BE2C (cell line): ENCODE data around the gene MPPED1.

Experiments
- DNase-seq: peaks from one replicate; pipeline ENCODE4 v3.0.0-alpha.2; 2020
- H3K27me3 ChIP-seq: fragments of 250-450 bp; sonication (Bioruptor Pico); 2 replicates; pipeline ENCODE4 v1.5.1; 2020; ENCODE audit warnings: mild to moderate bottlenecking
- H3K36me3 ChIP-seq: fragments of 250-450 bp; sonication (Bioruptor Pico); 2 replicates; pipeline ENCODE4 v1.5.1; 2020; ENCODE audit warnings: mild to moderate bottlenecking
- H3K4me1 ChIP-seq: fragments of 250-450 bp; sonication (Bioruptor Pico); 2 replicates; pipeline ENCODE4 v1.5.1; 2020
- H3K4me3 ChIP-seq: 2 replicates; pipeline ENCODE4 v1.5.1; 2011; ENCODE audit warnings: low read depth, low read length
- H3K9me3 ChIP-seq: fragments of 250-450 bp; sonication (Bioruptor Pico); 2 replicates; pipeline ENCODE4 v1.5.1; 2020
- TF ChIP-seq, protein P1 (sequence below): IDR thresholded peaks from 2 replicates; pipeline ENCODE4 v1.5.1; 2012; ENCODE audit warnings: mild to moderate bottlenecking, low read depth, low read length

Gene MPPED1

DNA sequence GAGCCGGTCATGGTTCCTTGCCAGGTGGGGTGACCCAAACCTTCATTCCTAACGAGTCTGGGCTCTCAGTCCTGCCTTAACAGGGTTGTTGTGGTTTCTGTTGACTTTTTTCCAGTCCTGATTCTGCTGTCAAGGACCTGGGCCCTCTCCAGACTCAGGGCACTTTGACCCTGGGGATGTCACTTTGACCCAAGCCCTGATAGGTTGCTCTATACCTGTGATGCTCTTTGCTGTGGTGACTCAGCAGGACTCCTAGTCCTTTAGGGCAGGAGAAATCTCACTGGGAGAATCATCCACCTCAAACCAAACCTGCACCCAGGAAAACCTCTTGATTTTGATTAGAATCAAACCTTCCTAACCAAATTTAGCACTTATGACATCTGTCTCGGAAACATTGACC lies 20.5 kb upstream of the MPPED1 start:
- no peak overlapping the region for H3K4me3 ChIP-seq
- TF ChIP-seq, protein P1, sequence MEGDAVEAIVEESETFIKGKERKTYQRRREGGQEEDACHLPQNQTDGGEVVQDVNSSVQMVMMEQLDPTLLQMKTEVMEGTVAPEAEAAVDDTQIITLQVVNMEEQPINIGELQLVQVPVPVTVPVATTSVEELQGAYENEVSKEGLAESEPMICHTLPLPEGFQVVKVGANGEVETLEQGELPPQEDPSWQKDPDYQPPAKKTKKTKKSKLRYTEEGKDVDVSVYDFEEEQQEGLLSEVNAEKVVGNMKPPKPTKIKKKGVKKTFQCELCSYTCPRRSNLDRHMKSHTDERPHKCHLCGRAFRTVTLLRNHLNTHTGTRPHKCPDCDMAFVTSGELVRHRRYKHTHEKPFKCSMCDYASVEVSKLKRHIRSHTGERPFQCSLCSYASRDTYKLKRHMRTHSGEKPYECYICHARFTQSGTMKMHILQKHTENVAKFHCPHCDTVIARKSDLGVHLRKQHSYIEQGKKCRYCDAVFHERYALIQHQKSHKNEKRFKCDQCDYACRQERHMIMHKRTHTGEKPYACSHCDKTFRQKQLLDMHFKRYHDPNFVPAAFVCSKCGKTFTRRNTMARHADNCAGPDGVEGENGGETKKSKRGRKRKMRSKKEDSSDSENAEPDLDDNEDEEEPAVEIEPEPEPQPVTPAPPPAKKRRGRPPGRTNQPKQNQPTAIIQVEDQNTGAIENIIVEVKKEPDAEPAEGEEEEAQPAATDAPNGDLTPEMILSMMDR: no peak
- DNase-seq: no peak
- H3K36me3 ChIP-seq: no peaks in the 10 kb centered on the region
- H3K9me3 ChIP-seq: no peaks in the 10 kb centered on the region
- H3K27me3 ChIP-seq: peaks cover 6% of the 10 kb centered on the region
- no peaks in the 10 kb centered on the region for H3K4me1 ChIP-seq

DNA sequence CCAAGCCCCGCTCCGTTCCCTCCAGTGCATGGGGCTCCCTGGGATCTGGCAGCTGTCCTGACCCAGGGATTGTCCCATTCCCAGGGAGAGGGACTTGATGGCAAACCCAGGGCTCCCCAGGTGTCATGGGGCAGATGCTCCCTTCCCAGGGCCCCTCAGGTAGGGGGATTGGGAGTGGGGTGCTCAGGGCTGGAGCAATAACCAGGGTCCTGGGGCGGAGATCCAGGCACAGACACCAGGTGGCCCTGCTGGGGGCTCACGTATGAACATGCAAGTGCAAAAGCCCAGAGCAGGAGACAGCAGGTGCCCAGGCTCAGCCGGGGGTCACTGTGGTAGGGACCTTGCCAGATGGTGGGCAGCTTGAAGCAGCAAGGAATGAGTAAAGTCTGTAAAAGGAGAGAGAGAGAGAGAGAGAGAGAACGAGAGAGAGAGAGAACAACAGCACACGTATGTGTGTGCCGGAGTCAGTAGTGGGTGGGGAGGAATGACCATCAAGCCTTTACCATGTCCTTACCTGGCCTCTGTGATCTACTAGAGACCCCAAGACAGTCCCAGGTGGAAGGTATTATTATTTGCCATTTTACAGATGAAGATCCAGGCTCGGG lies 19.3 kb upstream of the MPPED1 start:
- no peaks in the 10 kb centered on the region for H3K36me3 ChIP-seq
- no peak for DNase-seq
- TF ChIP-seq, protein P1: no peak
- H3K9me3 ChIP-seq: no peaks in the 10 kb centered on the region
- no peaks in the 10 kb centered on the region for H3K4me1 ChIP-seq
- no peak overlapping the region for H3K4me3 ChIP-seq
- H3K27me3 ChIP-seq: no peaks in the 10 kb centered on the region

DNA sequence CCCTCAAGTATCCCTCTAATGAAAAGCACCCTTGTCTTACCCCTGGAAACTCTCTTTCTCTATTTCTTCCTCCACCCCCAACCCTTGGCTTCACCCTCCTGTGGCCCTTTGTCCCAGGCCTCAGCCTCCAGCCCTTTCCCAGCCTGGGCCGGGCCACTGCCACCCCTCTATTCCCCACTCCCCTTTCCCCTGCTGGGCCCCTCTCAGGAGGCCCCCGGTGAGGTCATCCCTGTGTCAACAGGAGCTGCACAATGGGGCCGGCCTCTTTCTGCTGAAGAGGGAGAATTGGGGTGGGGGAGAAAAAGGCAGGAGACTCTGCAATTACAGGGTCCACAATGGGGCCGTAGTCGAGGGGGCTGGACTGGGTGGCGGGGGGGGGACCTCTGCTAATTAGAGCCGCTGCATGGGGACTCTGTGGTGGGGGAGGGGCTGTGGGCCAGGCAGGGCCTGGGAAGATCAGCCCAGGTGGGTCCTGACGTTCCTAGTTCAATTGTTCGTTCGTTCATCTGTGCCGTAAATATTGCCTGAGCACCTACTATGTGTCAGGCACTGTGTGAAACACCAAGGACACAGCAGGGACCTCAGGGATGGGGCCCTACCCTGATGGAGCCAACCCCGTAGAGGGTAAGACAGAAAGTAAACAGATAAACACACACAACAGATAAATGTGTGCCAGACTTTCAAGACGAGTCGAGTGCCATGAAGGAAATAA lies 18.5 kb upstream of the MPPED1 start:
- no peaks in the 10 kb centered on the region for H3K27me3 ChIP-seq
- no peaks in the 10 kb centered on the region for H3K4me1 ChIP-seq
- TF ChIP-seq, protein P1: no peak
- DNase-seq: no peak
- H3K9me3 ChIP-seq: no peaks in the 10 kb centered on the region
- H3K36me3 ChIP-seq: no peaks in the 10 kb centered on the region
- no peak overlapping the region for H3K4me3 ChIP-seq

DNA sequence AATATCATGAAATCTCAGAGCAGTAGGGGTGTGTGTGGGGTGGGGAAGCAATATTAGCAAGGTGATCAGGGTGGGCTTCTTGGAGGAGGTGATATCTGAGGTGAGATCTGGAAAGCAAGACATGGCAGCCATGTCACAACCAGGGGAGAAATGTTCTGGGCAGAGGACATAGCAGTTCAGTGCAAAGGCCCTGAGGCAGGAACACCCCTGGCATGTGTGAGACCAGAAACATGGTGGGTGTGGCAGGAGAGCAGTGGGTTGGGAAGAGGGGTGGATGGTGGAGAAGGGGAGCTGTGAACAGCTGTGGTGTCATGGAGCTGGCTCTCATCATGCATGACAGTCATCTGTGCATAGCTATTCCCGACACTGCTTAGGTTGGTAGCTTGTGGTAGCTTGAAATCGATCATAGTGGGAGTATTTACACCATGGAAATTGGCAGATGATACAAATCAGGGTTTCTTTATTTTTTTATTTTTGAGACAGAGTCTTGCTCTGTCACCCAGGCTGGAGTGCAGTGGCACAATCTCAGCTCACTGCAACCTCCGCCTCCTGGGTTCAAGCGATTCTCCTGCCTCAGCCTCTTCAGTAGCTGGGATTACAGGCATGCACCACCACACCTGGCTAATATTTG lies 17.9 kb upstream of the MPPED1 start:
- H3K27me3 ChIP-seq: no peaks in the 10 kb centered on the region
- H3K36me3 ChIP-seq: no peaks in the 10 kb centered on the region
- H3K4me3 ChIP-seq: no peak overlapping the region
- TF ChIP-seq, protein P1: no peak
- no peaks in the 10 kb centered on the region for H3K9me3 ChIP-seq
- H3K4me1 ChIP-seq: no peaks in the 10 kb centered on the region
- no peak for DNase-seq

DNA sequence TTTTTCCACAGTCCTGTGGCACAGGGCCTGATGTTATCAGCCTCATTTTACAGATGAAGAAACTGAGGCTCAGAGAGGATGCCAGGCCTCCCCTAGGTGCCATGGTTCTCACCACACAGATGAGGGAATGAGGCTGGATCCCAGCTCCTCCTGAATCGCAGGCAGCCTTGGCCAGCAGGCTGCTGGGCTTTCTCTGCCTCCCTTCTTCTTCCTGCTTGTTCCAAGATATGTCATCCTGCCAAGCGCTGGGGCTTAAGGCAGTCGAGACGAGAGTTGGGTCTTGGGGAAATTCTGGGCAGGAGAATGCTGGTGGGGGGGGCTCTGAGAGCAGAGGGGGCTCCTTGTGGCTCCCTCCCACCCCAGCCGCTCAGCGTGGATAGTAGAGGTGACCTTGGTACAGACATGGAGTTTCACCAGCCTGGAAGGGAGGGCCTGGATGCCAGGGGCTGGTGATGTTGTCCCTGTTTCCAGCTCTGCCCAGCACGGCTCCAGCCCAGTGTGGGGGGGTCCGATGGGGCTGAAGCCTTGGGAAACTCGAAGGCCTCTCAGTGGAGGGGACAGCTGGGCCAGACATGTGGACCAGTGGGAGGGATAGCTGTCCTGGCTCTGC lies 16.6 kb upstream of the MPPED1 start:
- H3K27me3 ChIP-seq: no peaks in the 10 kb centered on the region
- TF ChIP-seq, protein P1: no peak
- H3K36me3 ChIP-seq: no peaks in the 10 kb centered on the region
- DNase-seq: no peak
- H3K4me3 ChIP-seq: no peak overlapping the region
- H3K9me3 ChIP-seq: no peaks in the 10 kb centered on the region
- no peaks in the 10 kb centered on the region for H3K4me1 ChIP-seq
